H1 (cell line): ENCODE data around the gene TAF1L. TPM values are rescaled to one million over a fixed set of nuclear protein-coding genes. Genes with fewer than 3 reads are reported as not detected.
"Not testable (repeated sequence)": the region's sequence is repeated elsewhere in the genome, so short reads cannot be mapped to it uniquely, and the experiment has no call there.

ENCODE experiments used
- CTCF ChIA-PET: fragments of 300-600 bp; sonication (Branson Sonifier 250); formaldehyde crosslinking; loops from one replicate; lab custom pipeline; 2021; ENCODE audit not compliant: partially characterized antibody; lab: Charles Lee
- POLR2A ChIA-PET: fragments of 300-600 bp; sonication (Branson Sonifier 250); formaldehyde crosslinking; loops from one replicate; lab custom pipeline; 2021; ENCODE audit warnings: inconsistent platforms; ENCODE audit not compliant: partially characterized antibody; lab: Charles Lee
- DNase-seq, 2 experiments: peaks; one replicate each; pipeline versions ENCODE4 v3.0.0 to v3.0.0-alpha.2; 2010 to 2022; ENCODE audit warnings: low spot score in 2 of 2, low read depth in 1 of 2, mixed read lengths in 1 of 2
- FAIRE-seq: peaks from 2 replicates; lab custom pipeline; 2011; peaks lifted over from hg19 to GRCh38; lab: Jason Lieb, UNC
- H2AFZ ChIP-seq: 2 replicates; pipeline ENCODE4 v1.8.1; 2012; ENCODE audit warnings: low read length, inconsistent platforms
- H2AK5ac ChIP-seq: 2 replicates; pipeline ENCODE4 v1.6.1; 2013; ENCODE audit warnings: low read depth, low read length
- H2BK120ac ChIP-seq: replicated peaks from 2 replicates; pipeline ENCODE3; 2013; ENCODE audit warnings: low read depth, low read length, inconsistent platforms
- H2BK12ac ChIP-seq: 2 replicates; pipeline ENCODE4 v1.6.1; 2013; ENCODE audit warnings: low read depth, low read length
- H2BK15ac ChIP-seq: 2 replicates; pipeline ENCODE4 v1.6.1; 2013; ENCODE audit warnings: low read length
- H2BK20ac ChIP-seq: 2 replicates; pipeline ENCODE4 v1.6.1; 2013; ENCODE audit warnings: low read length
- H2BK5ac ChIP-seq: 2 replicates; pipeline ENCODE4 v1.6.1; 2013; ENCODE audit warnings: low read depth, low read length
- H3K14ac ChIP-seq: 2 replicates; pipeline ENCODE4 v1.6.1; 2013; ENCODE audit warnings: inconsistent platforms; ENCODE audit not compliant: insufficient read length
- H3K18ac ChIP-seq: 2 replicates; pipeline ENCODE4 v1.6.1; 2013; ENCODE audit warnings: low read length; ENCODE audit errors: extremely low read depth
- H3K23ac ChIP-seq: 2 replicates; pipeline ENCODE4 v1.6.1; 2013; ENCODE audit warnings: inconsistent platforms; ENCODE audit not compliant: insufficient read length
- H3K23me2 ChIP-seq: 2 replicates; pipeline ENCODE4 v1.6.1; 2013; ENCODE audit warnings: low read depth, low read length
- H3K27ac ChIP-seq: 2 replicates; pipeline ENCODE4 v1.6.1; 2011; ENCODE audit warnings: low read depth, low read length, inconsistent platforms
- H3K27me3 ChIP-seq, 4 experiments: replicated peaks in 1 of 4; 1 replicate in 1 of 4; 2 replicates in 3 of 4; pipeline versions ENCODE4 v1.6.1 to v1.8.1; 2011 to 2013; ENCODE audit warnings: low read length in 3 of 4, mild to moderate bottlenecking in 3 of 4, inconsistent platforms in 2 of 4, mixed read lengths in 2 of 4, moderate library complexity in 1 of 4; ENCODE audit not compliant: control insufficient read depth in 3 of 4, insufficient read depth in 3 of 4; ENCODE audit errors: extremely low read depth in 1 of 4
- H3K36me3 ChIP-seq, 4 experiments: 2 replicates each; pipeline versions ENCODE4 v1.6.1 to v1.8.1; 2011 to 2013; ENCODE audit warnings: mild to moderate bottlenecking in 4 of 4, low read length in 3 of 4, moderate library complexity in 2 of 4, control low read depth in 1 of 4, inconsistent platforms in 1 of 4; ENCODE audit not compliant: insufficient read depth in 4 of 4, control insufficient read depth in 2 of 4
- H3K4ac ChIP-seq: replicated peaks from 2 replicates; pipeline ENCODE3; 2013; ENCODE audit warnings: low read length, low read depth, mixed read lengths, inconsistent platforms; ENCODE audit not compliant: insufficient read length
- H3K4me1 ChIP-seq, 4 experiments: replicated peaks in 1 of 4; 1 replicate in 1 of 4; 2 replicates in 3 of 4; pipeline versions ENCODE4 v1.6.1 to v1.8.1; 2011 to 2013; ENCODE audit warnings: low read length in 3 of 4, inconsistent platforms in 2 of 4, mixed read lengths in 1 of 4; ENCODE audit not compliant: insufficient read depth in 4 of 4, control insufficient read depth in 3 of 4
- H3K4me2 ChIP-seq, 2 experiments: 2 replicates each; pipeline versions ENCODE4 v1.6.1 to v1.8.1; 2011 to 2013; ENCODE audit warnings: low read depth in 2 of 2, low read length in 2 of 2, control low read depth in 1 of 2, inconsistent platforms in 1 of 2, mild to moderate bottlenecking in 1 of 2; ENCODE audit not compliant: insufficient read depth in 1 of 2
- H3K4me3 ChIP-seq, 4 experiments: fragments of 200-600, 300-600 bp in 1 of 4; sonication (generic), shearing (Covaris generic), sonication (Bioruptor Twin) in 1 of 4; 2 replicates each; pipeline versions ENCODE4 v1.5.1 to v1.8.1; 2011 to 2016; ENCODE audit warnings: low read length in 4 of 4, low read depth in 3 of 4, control low read depth in 2 of 4, inconsistent platforms in 2 of 4, mild to moderate bottlenecking in 2 of 4, mixed read lengths in 1 of 4, moderate library complexity in 1 of 4; ENCODE audit not compliant: insufficient read depth in 2 of 4; ENCODE audit errors: extremely low read depth in 1 of 4
- H3K56ac ChIP-seq: replicated peaks from 2 replicates; pipeline ENCODE3; 2013; ENCODE audit warnings: low read depth, mild to moderate bottlenecking, mixed read lengths, low read length, inconsistent platforms; ENCODE audit not compliant: insufficient read length
- H3K79me1 ChIP-seq: 2 replicates; pipeline ENCODE4 v1.6.1; 2013; ENCODE audit warnings: low read depth, low read length, control low read depth
- H3K79me2 ChIP-seq, 2 experiments: 2 replicates each; pipeline versions ENCODE4 v1.6.1 to v1.8.1; 2012 to 2013; ENCODE audit warnings: low read length in 2 of 2, mild to moderate bottlenecking in 2 of 2, inconsistent platforms in 1 of 2; ENCODE audit not compliant: insufficient read depth in 2 of 2, control insufficient read depth in 1 of 2
- H3K9ac ChIP-seq, 4 experiments: replicated peaks in 1 of 4; 1 replicate in 1 of 4; 2 replicates in 3 of 4; pipeline versions ENCODE4 v1.6.1 to v1.8.1; 2011 to 2013; ENCODE audit warnings: low read depth in 3 of 4, low read length in 3 of 4, control low read depth in 2 of 4, mild to moderate bottlenecking in 2 of 4, moderate library complexity in 2 of 4, inconsistent platforms in 1 of 4; ENCODE audit errors: extremely low read depth in 1 of 4
- H3K9me3 ChIP-seq, 2 experiments: 2 replicates each; pipeline versions ENCODE4 v1.6.1 to v1.8.1; 2012 to 2013; ENCODE audit warnings: mild to moderate bottlenecking in 2 of 2, moderate library complexity in 2 of 2, control low read depth in 1 of 2, inconsistent platforms in 1 of 2, low read depth in 1 of 2, low read length in 1 of 2, mixed read lengths in 1 of 2; ENCODE audit not compliant: insufficient read depth in 2 of 2
- H4K20me1 ChIP-seq, 2 experiments: replicated peaks in 1 of 2; 2 replicates each; pipeline versions ENCODE3 to v1.8.1; 2011 to 2013; ENCODE audit warnings: inconsistent platforms in 2 of 2, low read length in 2 of 2, mild to moderate bottlenecking in 1 of 2; ENCODE audit not compliant: insufficient read depth in 2 of 2, control insufficient read depth in 1 of 2
- H4K5ac ChIP-seq: 2 replicates; pipeline ENCODE4 v1.6.1; 2013; ENCODE audit warnings: low read length, low read depth, mixed read lengths, inconsistent platforms; ENCODE audit not compliant: insufficient read length
- H4K8ac ChIP-seq: 2 replicates; pipeline ENCODE4 v1.8.0; 2013; ENCODE audit warnings: mild to moderate bottlenecking, moderate library complexity, low read length, inconsistent platforms; ENCODE audit not compliant: insufficient read depth; ENCODE audit errors: extremely low read depth
- H4K91ac ChIP-seq: replicated peaks from 2 replicates; pipeline ENCODE3; 2013; ENCODE audit warnings: low read length, mixed read lengths, inconsistent platforms; ENCODE audit not compliant: insufficient read length
- WGBS, 2 experiments: shearing (Covaris generic) in 1 of 2; methylation state at CpG; one replicate each; pipeline versions ENCODE4 v1.1.6 to v1.1.7; 2013 to 2015; ENCODE audit warnings: low lambda C conversion rate in 2 of 2, mixed read lengths in 2 of 2, inconsistent platforms in 1 of 2, low coverage in 1 of 2, missing lambda C conversion rate in 1 of 2; ENCODE audit not compliant: insufficient replicate concordance in 2 of 2, insufficient coverage in 1 of 2, insufficient read length in 1 of 2; ENCODE audit errors: extremely low coverage in 1 of 2, missing lambda C conversion rate in 1 of 2; 5-methylcytosine and 5-hydroxymethylcytosine counted together
- polyA plus RNA-seq, 7 experiments: library from polyadenylated mRNA; depleted of rRNA in 3 of 7; stranded (reverse) in 5 of 7; unstranded in 2 of 7; fragments of >200 nt in 5 of 7; fragments of 200-250 nt in 2 of 7; gene quantifications; 1 replicate in 5 of 7; 2 replicates in 1 of 7; 4 replicates in 1 of 7; pipeline versions ENCODE4 v1.2.1 to v1.2.3, GENCODE V29; 2011 to 2013; ENCODE audit warnings: missing spikeins in 2 of 7, mixed read lengths in 2 of 7
- total RNA-seq: library from RNA; stranded (reverse); fragmentation: NEBNext Ultra II Directional; extraction: Animal tissue kit (Norgen Biotek cat#: 25700); gene quantifications from 2 replicates; pipeline ENCODE4 v1.2.1, GENCODE V29; 2021

The TAF1L gene
- total and polyA plus RNA-seq, 2 of the 8 experiments (the other 6 are each of a cell fraction or from before 2014, with no cell fraction given) = not detected

DNA sequence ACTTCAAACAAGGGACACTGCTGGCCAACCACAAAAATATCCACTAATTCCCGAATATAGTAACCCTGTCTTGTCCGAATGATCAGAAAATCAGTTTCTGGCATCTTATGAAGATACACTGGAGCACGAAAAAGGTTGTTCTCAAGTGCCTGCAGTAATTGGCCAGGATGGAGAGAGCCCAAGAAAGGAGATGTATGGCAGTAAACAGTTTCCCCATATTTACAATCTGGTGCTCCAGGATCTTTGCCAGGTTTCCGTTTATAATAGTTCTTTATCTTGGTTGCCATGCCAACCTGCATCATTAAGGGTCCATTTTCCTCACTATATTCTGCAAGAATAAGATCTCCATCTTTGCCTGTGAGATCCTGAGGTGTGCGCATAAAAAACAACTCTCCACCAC lies 2.3 kb downstream of the TAF1L start:
- H2AK5ac ChIP-seq, H3K23ac ChIP-seq, H3K4me3 ChIP-seq, H2BK5ac ChIP-seq, H3K23me2 ChIP-seq, H3K4ac ChIP-seq, H3K27me3 ChIP-seq, H3K36me3 ChIP-seq, H3K18ac ChIP-seq, H3K27ac ChIP-seq, FAIRE-seq, CTCF ChIA-PET, H4K20me1 ChIP-seq, DNase-seq, H3K14ac ChIP-seq, H2BK120ac ChIP-seq, H2BK15ac ChIP-seq, H3K56ac ChIP-seq, H3K79me2 ChIP-seq, H2BK20ac ChIP-seq, H3K9ac ChIP-seq, H2BK12ac ChIP-seq, H4K8ac ChIP-seq, H2AFZ ChIP-seq, H3K79me1 ChIP-seq, H4K91ac ChIP-seq, POLR2A ChIA-PET, H3K4me1 ChIP-seq, H3K4me2 ChIP-seq, H4K5ac ChIP-seq: not testable (repeated sequence)
- WGBS, 2 experiments = 91% methylated on average over 5 of the region's 5 CpGs; no CpG with 5 or more reads in 1 of the 2 experiments
- peaks cover 6 to 12% of the 10 kb centered on the region in 2 experiments; a peak in 1 of 4 replicates for H3K9me3 ChIP-seq
